ENCODE results near the gene REG3G.

Gene REG3G

DNA sequence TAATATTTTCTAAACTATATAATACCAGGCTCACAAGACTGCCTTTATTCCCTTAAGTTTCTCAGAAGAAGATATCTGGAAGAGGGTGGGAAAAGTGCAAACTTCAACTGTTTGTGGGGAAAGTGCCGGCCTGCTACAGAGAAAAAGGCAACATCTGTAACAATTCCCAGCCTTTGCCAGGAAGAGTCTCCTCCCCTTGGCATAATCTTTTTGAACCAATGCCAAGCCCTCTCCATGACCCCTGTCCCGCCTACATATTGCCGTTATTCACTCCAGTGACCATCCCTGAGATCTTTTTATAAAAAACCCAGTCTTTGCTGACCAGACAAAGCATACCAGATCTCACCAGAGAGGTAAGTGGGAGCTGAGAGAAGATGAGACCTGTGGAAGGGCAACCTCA is at the start of gene REG3G:
Gene REG3G, plus strand, starts transcription at position 282 of the 400 bp plus-strand sequence. CDS start 392 bp downstream, outside the sequence.
- DNase-seq = no peak

DNA sequence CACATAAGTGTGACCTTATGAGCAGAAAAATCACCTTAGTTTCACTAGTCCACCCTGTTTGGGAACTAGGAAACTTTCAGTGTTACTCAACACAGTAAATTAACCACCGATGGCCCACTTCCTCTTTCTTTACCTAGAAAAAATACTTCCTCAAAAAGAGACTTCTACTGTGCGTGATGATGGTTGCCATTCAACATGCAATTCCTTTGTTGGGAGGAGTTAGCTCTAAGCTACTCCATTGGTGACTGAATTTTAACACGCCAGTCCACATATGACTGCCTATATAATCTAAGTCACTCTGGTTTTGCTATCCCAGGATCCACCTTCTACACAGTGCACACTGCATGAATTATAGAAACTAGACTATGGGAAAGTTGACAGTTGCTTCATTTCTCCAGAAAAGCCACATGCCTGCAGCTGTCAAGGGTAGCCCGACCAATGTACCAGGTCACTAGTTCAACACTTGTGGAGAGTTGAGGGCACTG is 47.8 kb upstream of the REG3G start:
- no peak for DNase-seq

DNA sequence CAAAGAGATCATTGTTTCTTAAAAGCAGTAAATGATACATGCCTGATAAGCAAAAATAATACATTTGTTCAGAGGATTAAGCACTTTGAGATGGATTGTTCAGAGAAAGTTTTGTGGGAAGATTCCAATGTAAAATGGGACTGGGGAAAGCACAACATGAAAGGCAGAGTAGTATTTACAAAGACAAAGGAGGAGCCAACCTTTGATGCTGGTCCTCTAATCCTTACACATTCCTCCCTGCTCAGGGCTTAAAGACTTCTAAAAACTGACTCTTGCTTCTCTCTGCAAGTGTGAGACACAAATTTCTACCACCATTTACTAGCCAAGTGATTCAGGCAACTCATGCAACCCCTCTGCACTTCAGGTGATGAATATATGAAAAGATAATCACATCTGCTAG is 47.2 kb upstream of the REG3G start:
- DNase-seq = no peak

DNA sequence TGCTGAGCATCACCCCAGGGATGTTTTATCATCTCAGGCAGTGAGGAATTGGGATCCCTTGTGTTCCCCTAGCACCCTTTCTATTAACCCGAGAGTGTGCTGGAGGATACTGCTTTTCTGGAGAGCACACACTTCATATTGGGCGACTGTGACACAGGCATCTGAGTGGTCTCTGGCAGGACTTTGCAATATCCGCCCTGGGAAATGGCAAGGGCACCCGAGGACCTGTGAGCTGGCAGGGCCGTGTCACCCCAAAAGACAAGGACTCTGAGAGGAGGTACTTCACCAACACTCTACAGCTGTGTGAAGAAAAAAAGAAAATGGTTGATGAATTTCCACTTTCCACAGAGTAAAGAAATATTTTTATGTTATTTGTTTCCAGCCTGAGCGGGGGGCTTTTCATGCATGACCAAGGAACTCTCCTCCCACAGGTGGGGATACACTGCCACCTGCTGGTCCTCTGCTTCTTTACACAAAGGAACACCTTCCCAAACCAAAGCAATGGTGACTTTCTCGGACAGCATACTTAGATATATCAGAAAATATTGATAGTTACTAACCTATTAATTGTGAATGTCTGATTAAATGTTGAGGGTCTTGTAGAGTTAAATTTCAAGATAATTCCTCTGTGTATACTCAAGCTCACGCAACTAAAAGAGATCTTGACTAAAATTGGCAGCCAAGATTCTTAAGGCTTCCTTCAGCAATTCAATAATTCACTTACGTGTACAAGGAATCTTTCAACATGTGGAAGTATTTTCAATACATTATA is 45.9 kb upstream of the REG3G start:
- DNase-seq = peak; percentile 23

DNA sequence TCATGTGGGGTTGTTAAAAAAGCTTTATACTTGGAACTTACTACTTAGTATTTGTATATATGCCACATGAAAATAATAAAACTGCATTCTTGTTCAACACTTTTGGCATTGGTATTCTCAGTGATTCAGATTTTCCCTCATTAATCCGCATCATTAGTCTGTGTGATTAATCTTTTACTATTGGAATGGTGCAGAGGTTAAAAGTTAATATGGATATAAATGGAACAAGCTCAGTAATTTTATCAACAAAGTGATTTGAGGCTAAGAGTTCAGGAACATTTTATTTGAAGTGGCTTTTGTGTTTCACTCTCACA is 45.4 kb upstream of the REG3G start:
- no peak for DNase-seq

DNA sequence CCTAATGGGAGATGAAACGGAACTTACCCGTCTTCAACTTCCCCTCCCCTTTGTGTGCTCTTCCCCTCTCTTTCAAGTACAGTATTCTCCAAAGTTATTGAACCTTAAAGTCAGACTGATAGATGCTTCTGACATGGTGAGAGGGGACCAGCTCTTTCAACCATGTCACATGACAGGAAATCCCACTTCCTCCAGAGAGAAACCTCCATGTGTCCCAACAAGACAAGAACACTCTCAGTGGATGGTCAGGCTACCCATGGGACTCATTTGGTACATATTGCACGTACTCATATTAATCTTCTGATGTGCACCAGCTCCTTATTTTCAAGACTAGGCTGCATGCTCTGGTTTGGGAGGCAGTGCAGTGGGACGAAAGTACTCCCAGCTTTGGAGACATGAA is 44.6 kb upstream of the REG3G start:
- DNase-seq = no peak

DNA sequence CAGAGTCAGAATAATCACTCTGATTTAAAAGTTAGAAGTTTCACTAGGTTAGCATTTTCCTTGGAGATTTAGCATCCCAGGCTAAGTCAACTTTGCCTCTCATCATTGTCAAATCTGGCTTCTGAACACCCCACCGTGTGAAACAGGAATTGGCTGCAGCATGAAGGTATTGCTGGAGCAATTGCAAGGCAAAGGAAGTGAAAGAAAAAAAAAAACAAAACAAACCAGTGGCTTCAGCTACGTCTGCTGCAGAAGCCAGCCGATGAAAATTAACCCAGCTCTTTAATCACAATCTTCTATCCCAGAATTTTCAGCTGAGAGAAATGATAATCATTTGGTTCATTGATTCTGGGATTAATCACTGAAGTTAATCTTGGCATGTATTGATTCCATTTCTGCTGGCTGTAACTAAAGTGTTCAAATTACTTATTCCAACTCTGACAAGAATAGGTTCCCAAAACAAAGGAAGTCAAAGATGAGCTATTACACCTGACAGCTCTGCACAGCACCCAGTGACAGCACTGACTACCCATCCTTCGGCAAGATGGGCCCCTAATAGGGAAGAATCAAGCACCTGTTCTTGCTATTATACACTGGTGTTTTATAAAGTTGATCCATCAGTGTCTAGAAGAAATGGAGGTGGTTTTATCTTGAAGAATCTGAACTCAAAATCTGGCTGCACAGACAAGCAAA is 42.7 kb upstream of the REG3G start:
- DNase-seq = no peak

DNA sequence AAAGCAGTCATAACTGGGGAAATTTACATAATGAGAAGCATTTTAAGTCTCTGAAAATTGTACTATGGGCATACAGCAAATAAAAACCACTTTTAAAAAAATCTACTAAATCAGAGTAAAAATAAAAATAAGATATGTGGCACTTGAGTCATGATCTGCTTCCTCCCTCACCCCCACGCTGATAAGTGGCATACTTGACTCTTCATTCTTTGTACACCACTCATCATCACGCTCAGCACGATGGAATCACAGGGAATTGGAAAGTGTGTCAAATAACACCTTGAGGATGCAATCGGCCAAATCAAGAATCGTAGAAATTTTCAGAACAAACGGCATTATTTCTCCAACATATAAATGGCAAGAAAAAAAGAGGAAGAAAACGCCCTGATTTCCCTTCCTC is 41.1 kb upstream of the REG3G start:
- DNase-seq = no peak

DNA sequence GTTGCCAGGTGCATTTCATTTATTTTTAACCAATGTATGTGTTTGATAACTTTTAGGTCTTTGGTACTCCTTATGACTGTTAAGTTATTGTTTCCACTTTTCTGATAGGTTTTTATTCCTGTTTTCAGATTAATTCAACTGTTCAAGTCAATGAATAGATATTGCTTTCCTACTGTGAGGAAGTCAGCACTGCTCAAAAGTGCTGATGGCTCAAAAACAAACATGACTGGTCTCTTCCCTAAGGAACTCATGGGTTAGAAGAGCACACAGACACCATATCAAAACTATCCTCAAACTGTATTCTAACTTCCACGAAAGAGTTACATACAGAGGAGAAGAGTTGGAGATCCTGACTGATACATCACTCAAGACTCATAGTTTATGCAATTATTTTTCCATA is 39.9 kb upstream of the REG3G start:
- DNase-seq = no peak

DNA sequence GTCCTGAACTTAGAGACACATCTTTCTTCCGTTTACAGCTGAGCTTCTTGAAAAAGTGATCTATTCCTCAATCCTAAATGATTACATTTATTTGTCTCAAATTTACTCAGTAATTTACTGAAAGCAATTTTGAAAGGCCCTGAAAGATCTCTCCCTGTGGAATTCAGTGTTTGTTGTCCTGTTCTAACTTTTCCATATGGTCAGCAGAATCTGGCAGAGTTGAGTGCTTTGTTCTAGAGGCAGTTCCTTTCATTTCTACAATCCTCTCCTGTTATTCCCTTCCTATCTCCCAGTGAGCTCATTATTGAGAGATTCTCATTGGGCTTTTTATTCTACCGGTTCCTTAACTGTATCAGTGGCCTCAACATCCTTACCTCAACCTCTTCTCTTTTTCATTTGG is 36.5 kb upstream of the REG3G start:
- no peak for DNase-seq

DNA sequence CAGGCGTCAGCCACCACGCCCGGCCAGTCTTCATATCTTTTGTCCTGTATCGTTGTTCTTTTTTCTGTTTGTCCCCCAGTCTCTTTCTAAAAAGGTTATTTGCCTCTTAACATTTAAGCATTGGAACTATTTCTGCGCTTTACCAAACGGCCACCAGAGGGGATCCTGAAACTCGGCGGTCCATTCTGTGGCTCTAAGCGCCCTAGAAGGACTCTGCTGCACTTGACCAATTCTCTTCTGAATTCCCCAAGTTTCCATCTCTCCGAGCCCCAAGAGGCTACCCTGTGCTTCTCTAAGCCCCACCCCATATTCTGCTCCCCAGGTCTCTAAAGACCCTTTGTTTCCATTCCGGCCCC is 33.1 kb upstream of the REG3G start:
- no peak for DNase-seq

DNA sequence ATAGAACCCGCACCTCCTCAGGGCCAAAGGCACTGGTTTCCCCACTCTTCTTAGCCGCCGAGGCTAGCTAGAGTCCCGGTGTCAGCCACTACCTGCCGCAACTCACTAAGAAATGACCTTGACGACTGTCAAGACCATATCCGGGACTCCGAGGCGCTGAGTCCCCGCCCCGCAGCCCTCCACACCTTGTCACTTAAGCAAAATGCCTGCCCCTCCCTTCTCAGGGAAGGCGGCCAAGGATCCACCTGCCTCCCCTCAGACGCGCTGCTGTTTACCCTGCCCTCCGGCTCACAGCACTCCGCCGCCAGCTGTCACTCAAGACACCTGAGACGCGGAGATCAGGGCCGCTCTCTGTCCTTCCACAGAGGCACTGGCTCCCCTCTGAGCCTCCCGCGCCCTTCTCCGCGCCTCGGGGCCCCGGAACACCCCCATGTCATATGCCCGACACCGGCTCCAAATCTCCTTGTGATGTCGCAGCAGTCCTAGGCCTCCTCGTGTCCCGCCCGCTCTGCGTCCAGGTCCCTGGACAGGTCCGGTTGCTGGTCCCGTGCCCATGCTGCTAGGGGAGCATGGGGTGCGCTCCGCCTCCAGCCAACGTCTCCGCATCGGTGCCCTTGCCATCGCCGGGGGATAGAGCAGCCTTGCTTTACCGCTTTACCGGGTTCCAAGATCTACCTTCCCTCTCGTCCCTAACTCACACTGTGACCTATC is 32.5 kb upstream of the REG3G start:
- DNase-seq = no peak

DNA sequence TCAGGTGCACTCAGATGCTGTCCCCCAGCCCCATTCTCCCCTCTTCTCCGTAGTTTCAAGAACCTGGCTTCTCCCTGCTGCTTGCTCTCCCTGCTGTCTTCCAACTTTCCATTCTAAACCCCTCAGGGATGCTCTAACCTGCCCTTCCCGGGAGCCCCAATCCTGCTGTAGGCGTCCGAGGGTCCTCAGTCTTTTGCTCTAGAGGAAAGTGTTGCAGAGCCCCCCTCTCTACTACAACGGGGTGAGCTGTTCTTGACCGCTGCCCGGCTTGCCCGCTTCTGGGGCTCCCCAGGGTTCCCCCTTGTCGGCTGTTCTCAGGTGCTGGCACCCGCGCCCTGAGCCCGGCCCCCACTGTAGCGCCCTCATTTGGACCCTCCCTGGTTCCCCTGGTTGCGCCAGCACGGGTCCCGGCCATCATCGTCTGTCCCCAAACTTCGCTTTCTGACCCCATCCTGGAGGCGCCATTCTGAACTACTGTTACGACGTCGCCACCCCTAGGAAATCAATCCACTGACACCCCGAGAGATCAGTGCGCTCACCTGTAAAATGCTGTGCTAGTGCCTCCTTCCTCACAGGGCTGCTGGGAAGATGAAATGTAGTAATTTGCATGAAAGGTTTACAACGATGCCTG is 31.9 kb upstream of the REG3G start:
- no peak for DNase-seq

DNA sequence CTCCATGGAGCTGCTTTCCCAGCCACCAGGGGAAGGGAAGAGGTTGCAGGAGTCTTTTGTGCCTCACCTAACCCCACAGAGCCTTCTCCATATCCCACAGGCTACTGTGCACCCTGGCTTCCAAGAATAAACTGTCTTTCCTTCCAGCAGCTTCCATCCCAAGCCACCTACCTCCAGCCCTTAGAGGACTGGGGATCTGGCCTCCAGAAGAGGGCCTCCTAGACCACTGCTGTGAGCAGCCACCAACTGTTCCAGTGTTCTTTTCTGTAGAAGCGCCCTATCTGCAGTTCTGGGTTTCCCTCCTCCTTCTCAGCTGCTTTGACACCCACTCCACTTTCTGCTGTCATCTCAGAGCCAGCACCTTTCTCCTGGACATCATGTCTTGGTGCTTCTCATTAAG is 30.7 kb upstream of the REG3G start:
- no peak for DNase-seq

DNA sequence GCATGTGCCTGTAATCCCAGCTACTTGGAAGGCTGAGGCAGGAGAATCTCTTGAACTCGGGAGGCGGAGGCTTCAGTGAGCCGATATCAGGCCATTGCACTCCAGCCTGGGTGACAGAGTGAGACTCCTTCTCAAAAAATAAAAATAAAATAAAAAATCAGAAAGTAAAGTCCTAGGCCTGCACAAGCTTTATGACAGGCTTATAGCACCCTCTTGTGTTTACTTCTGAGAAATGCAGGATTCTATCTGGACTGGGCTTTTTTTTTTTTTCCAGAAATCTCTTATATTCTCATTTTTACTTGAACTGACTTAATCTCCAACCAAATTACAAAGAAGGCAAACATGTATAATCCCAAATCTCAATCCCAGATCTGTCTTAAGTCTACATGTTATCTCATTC is 26.1 kb upstream of the REG3G start:
- DNase-seq = no peak

DNA sequence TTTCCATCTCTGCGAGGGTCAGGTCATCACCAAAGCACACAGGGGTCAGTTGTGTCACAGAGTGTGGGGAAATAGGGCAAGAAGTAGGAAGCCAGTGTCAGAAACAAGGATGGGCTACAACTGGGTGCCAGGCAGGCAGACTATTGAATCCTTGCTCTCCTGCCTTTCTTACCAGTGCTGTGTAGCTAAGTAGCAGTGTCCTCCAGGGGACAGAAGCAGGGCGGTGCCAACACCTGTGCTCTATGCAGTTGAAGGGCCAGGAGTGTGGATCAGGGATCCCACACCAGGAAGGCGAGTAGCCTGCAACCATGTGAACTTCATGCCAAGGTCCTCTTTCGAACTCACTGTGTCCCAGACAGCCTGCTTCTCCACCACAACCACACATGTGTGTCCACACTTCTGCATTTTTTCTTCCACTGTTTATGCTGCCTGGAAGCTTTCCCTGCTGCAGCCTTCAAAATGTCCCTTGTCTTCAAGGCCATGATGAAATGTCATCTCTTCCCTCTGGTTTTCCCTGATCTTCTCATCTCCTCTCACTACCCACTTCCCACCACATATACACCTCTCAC is 25.4 kb upstream of the REG3G start:
- DNase-seq = no peak

DNA sequence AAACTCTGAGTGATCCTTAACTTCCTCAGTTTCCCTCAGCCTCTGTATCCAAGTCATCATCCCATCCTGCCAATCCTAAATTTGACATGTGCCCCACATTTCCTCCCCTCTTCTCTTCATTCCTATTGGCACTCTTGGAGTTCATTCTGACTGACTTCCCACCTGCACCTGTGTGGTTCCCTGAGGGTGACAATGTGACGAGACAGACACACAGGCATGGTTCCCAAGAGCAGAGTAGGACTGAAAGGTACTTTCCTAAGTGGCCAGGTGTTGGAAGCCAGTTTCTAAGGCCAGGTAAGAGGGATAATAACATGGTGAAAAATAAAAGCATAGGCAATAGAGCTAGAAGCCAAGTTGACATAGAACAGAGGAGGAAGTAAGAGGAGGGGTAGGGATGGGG is 24.2 kb upstream of the REG3G start:
- DNase-seq = no peak

DNA sequence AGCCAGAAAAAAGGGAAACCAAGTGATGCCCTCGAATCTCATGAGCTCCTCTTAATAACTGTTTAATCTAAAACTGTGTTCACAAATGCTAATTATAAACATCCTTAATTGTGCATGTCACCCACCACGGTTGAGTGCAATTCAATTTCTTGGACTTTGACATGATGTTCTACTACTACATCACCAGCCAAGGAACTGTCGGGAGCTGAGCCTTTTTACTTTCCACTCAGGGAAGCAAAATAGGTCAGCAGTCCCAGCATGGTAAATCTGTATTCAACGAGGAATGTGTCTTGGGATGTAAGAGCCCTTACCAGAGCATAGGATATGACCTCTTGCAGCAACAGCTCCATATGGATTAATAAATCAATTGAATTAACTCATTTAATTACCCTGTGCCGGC is 20.8 kb upstream of the REG3G start:
- DNase-seq = no peak

DNA sequence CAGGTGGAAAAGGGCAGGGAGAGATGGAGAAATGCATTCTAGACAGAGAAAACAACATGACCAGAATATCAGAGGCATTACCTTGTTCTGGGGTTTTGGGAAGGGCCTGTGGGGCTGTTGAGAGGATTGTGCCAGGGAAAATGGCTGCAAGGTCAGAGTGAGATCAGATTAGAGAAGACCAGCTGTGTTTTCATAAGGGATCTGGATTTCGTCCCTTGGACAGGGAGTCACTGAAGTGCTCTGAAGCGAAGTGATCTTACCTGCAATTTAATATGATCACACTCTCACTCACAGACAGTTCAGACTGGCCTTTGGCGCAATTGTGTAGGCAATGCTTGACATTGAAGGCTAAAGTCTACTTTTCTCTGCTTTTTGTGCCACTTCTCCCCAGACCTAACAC is 20.3 kb upstream of the REG3G start:
- DNase-seq = no peak

DNA sequence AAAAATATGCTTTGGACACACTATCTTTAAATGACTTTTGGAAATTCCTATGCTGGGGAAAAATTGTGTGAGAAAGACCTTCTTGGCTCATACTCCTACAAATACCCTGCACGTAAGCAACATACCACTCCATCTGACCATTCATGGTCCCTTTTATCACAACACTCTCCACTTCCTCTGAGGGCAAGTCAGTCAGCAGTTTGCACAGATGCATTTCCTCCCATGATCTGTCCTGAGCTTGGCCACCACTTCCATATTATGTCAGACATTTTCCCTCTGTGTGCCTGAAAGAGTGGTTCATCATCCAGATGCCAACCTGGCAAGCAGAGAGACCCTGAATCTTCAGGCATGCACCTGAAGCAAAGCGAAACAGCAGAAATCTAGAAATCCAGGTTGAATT is 16.1 kb upstream of the REG3G start:
- no peak for DNase-seq

DNA sequence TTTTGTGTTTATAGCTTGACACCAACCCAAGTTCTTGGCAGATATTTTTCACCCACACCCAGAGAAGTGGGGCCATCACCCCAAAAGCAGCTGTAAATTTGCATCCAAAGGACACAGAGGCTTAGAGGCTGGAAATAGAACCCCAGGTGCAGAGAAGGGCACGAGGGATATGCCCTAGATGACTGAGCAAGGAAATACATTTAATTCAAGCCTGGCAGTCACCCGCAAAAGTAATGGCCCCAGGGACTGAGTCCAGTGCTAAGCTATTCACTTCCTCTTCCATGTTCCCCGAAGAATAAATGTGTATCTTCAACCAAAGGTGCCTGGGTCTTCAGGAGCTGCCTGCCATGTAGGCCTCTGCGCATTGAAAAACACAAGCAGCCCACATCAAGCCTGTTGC is 14.0 kb upstream of the REG3G start:
- no peak for DNase-seq

DNA sequence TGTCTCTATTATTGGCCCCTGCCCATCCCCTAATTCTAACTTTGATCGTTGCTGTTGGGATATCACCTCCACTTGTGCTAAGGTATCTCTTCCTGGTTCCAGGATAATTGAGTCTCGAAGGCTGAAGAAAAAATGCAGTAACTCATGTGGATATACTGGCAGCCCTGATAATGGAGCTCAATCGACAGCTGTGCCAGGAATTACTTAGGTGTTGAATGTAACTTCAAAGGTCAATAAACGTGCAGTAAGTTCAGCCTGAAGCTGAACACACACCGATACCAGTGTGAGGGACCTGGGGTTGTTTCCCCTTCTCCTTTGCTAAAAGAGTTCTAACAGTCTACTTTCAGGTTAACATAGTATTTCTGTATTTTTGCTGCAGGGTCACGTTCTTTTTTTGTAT is 11.9 kb upstream of the REG3G start:
- no peak for DNase-seq

DNA sequence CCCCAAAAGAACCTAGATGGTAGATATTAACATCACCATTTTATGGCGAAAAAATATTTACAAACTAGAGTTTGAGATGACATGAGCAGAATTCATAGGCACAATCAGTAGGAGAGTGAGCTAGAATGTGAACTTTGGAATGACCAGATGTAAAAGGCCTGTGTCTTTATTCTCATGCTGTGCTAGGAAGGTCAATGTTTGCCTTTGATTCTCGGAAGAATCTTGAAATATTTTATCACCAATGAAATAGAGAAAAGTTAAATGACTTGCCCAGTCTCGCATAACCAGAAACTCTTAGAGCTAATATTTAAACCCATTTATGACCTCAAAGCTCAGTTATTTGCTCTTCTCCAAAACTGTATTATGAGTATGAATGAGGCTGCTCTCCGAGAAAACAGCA is 9.2 kb upstream of the REG3G start:
- DNase-seq = no peak

Measured in NCI-H2081 treated with DMSO at 0.1 percent for 48 hours (cell line).